HepG2 (cell line): ENCODE measurements around the gene TCOF1. TPM values are rescaled to one million over a fixed set of nuclear protein-coding genes. Genes with fewer than 3 reads are reported as not detected.

Experiments used
- DPF2 ChIP-seq: sonication (generic); formaldehyde crosslinking; IDR thresholded peaks from 2 replicates; pipeline ENCODE4 v1.4.0; 2020; ENCODE audit warnings: mild to moderate bottlenecking, low read depth, missing genetic modification reagents, borderline replicate concordance
- E2F5 ChIP-seq: sonication (generic); formaldehyde crosslinking; conservative IDR thresholded peaks from 2 replicates; pipeline ENCODE4 v1.4.0; 2020; ENCODE audit warnings: missing genetic modification reagents
- GMEB1 ChIP-seq: sonication (generic); formaldehyde crosslinking; IDR thresholded peaks from 2 replicates; pipeline ENCODE4 v1.5.1; 2020; ENCODE audit warnings: missing genetic modification reagents, mild to moderate bottlenecking, borderline replicate concordance
- IRX3 ChIP-seq: sonication (generic); formaldehyde crosslinking; IDR thresholded peaks from 2 replicates; pipeline ENCODE4 v1.8.1; 2023; ENCODE audit warnings: mild to moderate bottlenecking, low read depth, missing genetic modification reagents, borderline replicate concordance
- KDM5A ChIP-seq: fragments of 200-600 bp; sonication (generic); IDR thresholded peaks from 2 replicates; pipeline ENCODE4 v1.7.0; 2018; ENCODE audit warnings: antibody characterized with exemption, mild to moderate bottlenecking, low read length, borderline replicate concordance
- MED8 ChIP-seq: sonication (generic); formaldehyde crosslinking; IDR thresholded peaks from 2 replicates; pipeline ENCODE4 v1.8.1; 2023; ENCODE audit warnings: mild to moderate bottlenecking, missing genetic modification reagents; ENCODE audit not compliant: insufficient replicate concordance
- MTA3 ChIP-seq: sonication (generic); formaldehyde crosslinking; IDR thresholded peaks from 2 replicates; pipeline ENCODE4 v1.4.0; 2020; ENCODE audit warnings: missing genetic modification reagents
- SNRNP70 ChIP-seq: fragments of 200-400 bp; formaldehyde crosslinking; IDR thresholded peaks from 2 replicates; pipeline ENCODE4 v1.6.1; 2017; ENCODE audit warnings: mild to moderate bottlenecking, low read depth, low read length, moderate library complexity
- SP5 ChIP-seq: IDR thresholded peaks from 2 replicates; pipeline ENCODE4 v1.6.1; 2016; ENCODE audit warnings: low read depth, borderline replicate concordance
- SSRP1 ChIP-seq: IDR thresholded peaks from 2 replicates; pipeline ENCODE4 v1.6.1; 2016; ENCODE audit warnings: control low read depth
- TCF7 ChIP-seq: sonication (generic); IDR thresholded peaks from 2 replicates; pipeline ENCODE4 v1.6.1; 2016; ENCODE audit warnings: antibody characterized with exemption, low read depth
- ZNF143 ChIP-seq: sonication (generic); formaldehyde crosslinking; IDR thresholded peaks from 2 replicates; pipeline ENCODE4 v1.4.0; 2020; ENCODE audit warnings: missing genetic modification reagents
- ZNF343 ChIP-seq: sonication (generic); formaldehyde crosslinking; IDR thresholded peaks from 2 replicates; pipeline ENCODE4 v1.4.0; 2020; ENCODE audit warnings: mild to moderate bottlenecking, missing genetic modification reagents
- ZNF460 ChIP-seq: sonication (generic); formaldehyde crosslinking; IDR thresholded peaks from 2 replicates; pipeline ENCODE4 v1.5.1; 2020; ENCODE audit warnings: missing genetic modification reagents, mild to moderate bottlenecking, borderline replicate concordance
- ZNF567 ChIP-seq: sonication (generic); formaldehyde crosslinking; IDR thresholded peaks from 2 replicates; pipeline ENCODE4 v1.8.1; 2023; ENCODE audit warnings: mild to moderate bottlenecking, missing genetic modification reagents, borderline replicate concordance
- ZNF569 ChIP-seq: sonication (generic); formaldehyde crosslinking; IDR thresholded peaks from 2 replicates; pipeline ENCODE4 v1.5.0; 2020; ENCODE audit warnings: mild to moderate bottlenecking, missing genetic modification reagents, moderate library complexity, borderline replicate concordance
- ZNF597 ChIP-seq: sonication (generic); formaldehyde crosslinking; IDR thresholded peaks from 2 replicates; pipeline ENCODE4 v1.5.0; 2020; ENCODE audit warnings: missing genetic modification reagents
- ZNF660 ChIP-seq: sonication (generic); formaldehyde crosslinking; IDR thresholded peaks from 2 replicates; pipeline ENCODE4 v1.5.1; 2020; ENCODE audit warnings: mild to moderate bottlenecking, low read depth, missing genetic modification reagents, borderline replicate concordance
- ZNF703 ChIP-seq: sonication (generic); formaldehyde crosslinking; IDR thresholded peaks from 2 replicates; pipeline ENCODE4 v1.5.1; 2020; ENCODE audit warnings: missing genetic modification reagents, mild to moderate bottlenecking, moderate library complexity, borderline replicate concordance
- ZNF841 ChIP-seq: sonication (generic); formaldehyde crosslinking; IDR thresholded peaks from 2 replicates; pipeline ENCODE4 v1.8.1; 2023; ENCODE audit warnings: missing genetic modification reagents, borderline replicate concordance
- polyA plus RNA-seq, 8 experiments: library from polyadenylated mRNA; depleted of rRNA in 3 of 8; stranded (reverse) in 7 of 8; unstranded in 1 of 8; fragments of >200 nt; fragmentation: Illumina TruSeq in 4 of 8; extraction: Trizol in 4 of 8; gene quantifications; 2 replicates each; pipeline versions ENCODE4 v1.2.1 to v1.2.3, GENCODE V29; 2011 to 2016; ENCODE audit warnings: low read depth in 4 of 8, missing spikeins in 1 of 8, mixed read lengths in 1 of 8; ENCODE audit not compliant: insufficient read depth in 1 of 8
- total RNA-seq, 5 experiments: library from RNA; depleted of rRNA; stranded (reverse); fragments of >200 nt; fragmentation: Illumina TruSeq; extraction: Trizol; gene quantifications; 2 replicates each; pipeline ENCODE4 v1.2.3, GENCODE V29; 2016; ENCODE audit warnings: low read depth in 1 of 5
- TF ChIP-seq, protein P1 (sequence below): sonication (generic); formaldehyde crosslinking; IDR thresholded peaks from 2 replicates; pipeline ENCODE4 v1.4.0; 2020; ENCODE audit warnings: missing genetic modification reagents
- TF ChIP-seq, protein P2 (sequence below): sonication (generic); formaldehyde crosslinking; IDR thresholded peaks from 2 replicates; pipeline ENCODE4 v1.4.0; 2020; ENCODE audit warnings: missing genetic modification reagents, low read depth, mild to moderate bottlenecking, borderline replicate concordance

The TCOF1 gene
- total and polyA plus RNA-seq, 2 of the 13 experiments (the other 11 are each of a cell fraction or from before 2014, with no cell fraction given) = 10.1 to 41.6 TPM

- no peak for TF ChIP-seq MTA3
- TF ChIP-seq IRX3 (CRISPR knock-in tag) = no peak
- no peak for TF ChIP-seq GMEB1 (CRISPR knock-in tag)
- no peak for TF ChIP-seq TCF7
- no peak for TF ChIP-seq E2F5 (CRISPR knock-in tag)
- no peak for TF ChIP-seq ZNF143
- TF ChIP-seq KDM5A = no peak
- peak; percentile 62; the same call in 1 of the 2 replicates for TF ChIP-seq SP5 (CRISPR knock-in tag)
- no peak for TF ChIP-seq ZNF703 (CRISPR knock-in tag)
- no peak for TF ChIP-seq SNRNP70
- no peak for TF ChIP-seq ZNF660 (CRISPR knock-in tag)
- no peak for TF ChIP-seq ZNF569 (CRISPR knock-in tag)
- no peak for TF ChIP-seq SSRP1 (CRISPR knock-in tag)
- TF ChIP-seq DPF2 (CRISPR knock-in tag) = peak; percentile 43; the same call in 1 of the 2 replicates
- TF ChIP-seq, protein P1, sequence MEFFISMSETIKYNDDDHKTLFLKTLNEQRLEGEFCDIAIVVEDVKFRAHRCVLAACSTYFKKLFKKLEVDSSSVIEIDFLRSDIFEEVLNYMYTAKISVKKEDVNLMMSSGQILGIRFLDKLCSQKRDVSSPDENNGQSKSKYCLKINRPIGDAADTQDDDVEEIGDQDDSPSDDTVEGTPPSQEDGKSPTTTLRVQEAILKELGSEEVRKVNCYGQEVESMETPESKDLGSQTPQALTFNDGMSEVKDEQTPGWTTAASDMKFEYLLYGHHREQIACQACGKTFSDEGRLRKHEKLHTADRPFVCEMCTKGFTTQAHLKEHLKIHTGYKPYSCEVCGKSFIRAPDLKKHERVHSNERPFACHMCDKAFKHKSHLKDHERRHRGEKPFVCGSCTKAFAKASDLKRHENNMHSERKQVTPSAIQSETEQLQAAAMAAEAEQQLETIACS = no peak
- TF ChIP-seq ZNF343 (CRISPR knock-in tag) = 0 out of 2 replicates have a peak, but pooled peaks have one; percentile 72
- TF ChIP-seq ZNF597 = no peak
- TF ChIP-seq ZNF460 (CRISPR knock-in tag) = no peak
- TF ChIP-seq ZNF567 = no peak
- TF ChIP-seq MED8 = no peak
- TF ChIP-seq ZNF841 = no peak
- TF ChIP-seq, protein P2, sequence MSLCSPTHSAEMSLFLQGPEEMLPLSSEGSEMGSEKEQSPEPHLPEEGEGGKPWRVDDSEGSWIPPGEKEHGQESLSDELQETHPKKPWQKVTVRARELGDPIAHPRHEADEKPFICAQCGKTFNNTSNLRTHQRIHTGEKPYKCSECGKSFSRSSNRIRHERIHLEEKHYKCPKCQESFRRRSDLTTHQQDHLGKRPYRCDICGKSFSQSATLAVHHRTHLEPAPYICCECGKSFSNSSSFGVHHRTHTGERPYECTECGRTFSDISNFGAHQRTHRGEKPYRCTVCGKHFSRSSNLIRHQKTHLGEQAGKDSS = no peak
Measured at GRCh38 chr5:150428106-150428876, 70.8 kb downstream of the TCOF1 start (continued).
